ENCODE measurements around the gene DERL2. TPM values are rescaled to one million over a fixed set of nuclear protein-coding genes. Genes with fewer than 3 reads are reported as not detected.

The DERL2 gene
- polyA plus RNA-seq, 4 donors = 84.9 to 94.7 (median 86.9) TPM

DNA sequence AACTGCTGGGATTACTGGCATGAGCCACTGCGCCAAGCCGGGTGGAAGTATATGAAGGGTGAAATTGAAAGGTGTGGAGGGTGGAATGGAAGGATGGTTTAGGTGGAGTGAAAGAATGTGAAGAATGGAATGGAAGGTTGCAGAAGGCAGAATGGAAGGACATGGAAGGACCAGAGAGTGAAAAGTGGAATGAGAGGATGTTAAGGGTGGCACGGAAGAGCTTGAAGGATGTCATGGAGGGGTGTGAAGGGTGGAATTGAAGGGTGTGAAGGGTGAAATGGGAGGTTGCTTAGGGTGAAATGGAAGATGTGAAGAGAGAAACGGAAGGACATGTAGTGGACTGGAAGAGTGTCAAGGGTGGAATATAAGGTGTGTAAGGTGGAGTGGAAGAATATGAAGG, 16.6 kb upstream of the DERL2 start:
- no peak for DNase-seq (ENCODE audit: low read depth in 4 of 4, low spot score in 3 of 4)

DNA sequence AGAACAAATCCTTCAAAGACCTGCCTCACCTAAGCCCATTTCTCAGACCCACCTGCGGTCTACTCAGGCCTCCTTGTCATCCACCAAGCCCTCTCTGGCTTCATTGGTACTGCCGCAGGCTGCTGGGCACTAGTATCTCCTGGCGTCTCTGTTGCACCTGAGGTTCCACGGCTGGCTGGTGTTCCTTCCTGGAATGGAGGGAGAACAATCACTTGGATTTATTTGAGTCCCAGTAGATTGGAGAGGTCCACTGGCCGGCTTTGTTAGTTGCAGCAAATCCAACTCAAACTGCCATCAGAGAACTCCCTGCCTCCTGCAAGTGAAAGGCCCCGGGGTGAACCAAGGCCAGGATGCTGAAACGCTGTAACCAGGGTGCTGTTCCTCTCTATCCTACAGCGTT, 15.7 kb upstream of the DERL2 start:
- no peak for DNase-seq (ENCODE audit: low read depth in 4 of 4, low spot score in 3 of 4)

DNA sequence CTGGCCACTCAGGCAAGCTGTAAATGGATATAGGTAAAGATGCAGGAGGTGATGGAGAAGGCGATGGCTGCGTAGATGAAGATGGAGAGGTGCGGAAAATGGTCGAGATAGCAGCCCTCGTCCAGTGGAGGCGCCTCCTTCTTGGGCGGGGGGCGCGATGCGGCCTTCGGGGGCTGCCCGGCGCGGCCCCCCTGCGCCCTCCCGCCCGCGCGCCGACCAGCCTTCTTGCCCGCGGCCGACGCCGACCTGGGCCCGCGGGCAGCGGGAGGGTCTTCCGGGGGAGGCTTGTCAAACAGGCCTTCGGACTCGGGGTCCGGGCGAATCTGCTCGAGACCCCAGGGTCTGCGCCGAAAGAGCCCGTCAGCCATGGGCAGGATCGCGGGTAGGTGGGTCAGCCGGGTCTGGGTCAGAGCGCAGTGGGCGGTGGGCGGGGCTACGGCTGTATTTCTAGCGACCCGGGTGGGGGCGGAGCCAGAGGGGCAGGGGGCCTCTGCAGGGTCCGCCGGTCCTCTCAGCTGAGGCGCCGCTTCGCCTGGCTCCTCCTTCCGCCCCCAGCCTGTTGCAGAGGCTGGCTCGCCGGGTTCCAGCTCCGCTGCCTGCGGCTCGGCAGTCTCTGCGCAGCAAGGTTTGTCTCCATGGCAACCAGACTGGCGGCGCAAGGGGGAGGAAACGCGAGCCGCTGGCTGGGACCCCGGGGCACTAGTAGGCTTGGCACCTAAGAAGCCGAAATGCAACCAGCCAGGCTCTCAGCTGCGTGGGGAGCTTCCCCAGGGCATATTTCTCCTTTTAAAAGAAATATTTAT, 14.8 kb upstream of the DERL2 start:
- peak; percentile 84 to 88 (median 88) for DNase-seq (ENCODE audit: low read depth in 4 of 4, low spot score in 3 of 4)

DNA sequence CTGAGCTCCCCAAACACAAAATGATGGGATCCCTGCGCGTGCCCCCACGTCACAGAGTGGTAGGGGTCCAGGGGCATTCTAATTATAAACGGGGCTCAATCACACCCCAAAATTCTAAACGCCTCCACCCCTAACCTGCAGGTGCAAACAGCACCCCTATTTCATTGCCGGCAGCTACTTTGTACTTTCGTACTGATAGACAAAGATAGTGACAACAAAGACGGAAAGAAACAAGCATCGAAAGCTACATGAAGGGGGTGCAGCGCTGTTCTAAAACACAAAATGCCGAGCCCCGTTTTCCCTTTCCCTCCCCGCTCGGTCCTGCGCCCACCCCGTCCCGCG, 14.2 kb upstream of the DERL2 start:
- no peak for DNase-seq (ENCODE audit: low read depth in 4 of 4, low spot score in 3 of 4)

DNA sequence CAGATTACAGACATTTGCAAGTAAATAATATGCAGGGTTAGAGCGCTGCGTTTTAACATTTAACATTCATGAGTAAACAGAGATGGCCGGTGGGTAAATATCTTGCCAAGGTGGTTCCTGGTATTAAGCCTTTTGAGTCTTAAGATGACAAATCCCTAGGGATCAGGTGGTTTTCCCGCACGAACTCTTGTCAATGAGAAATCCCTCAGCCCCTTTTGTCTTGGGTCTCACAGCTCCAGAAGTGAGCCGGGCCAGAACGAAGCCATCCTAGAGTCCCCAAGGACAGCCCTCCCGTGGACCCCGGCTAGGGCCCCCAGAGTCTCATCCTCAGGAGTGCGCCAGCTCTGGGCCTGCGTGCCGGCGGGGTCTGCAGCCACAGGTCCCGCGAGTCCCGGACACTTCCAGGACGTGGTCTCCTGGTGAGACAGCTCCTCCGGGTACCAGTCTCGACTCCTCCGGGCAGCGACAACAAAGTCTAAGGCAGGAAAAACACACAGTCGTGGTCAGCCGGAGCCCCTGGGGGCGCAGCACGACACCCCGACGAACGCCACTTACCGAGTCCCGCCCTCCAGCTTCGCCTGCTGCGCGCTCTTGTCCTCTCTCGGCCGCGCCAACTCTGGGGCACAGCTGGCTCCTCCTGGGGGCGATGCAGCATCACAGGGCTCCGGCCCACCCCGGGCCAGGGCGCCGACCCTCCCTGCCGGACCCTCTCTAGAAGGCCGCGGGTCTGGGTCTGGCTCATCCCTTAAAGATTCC, 13.7 kb upstream of the DERL2 start:
- no peak for DNase-seq (ENCODE audit: low read depth in 4 of 4, low spot score in 3 of 4)

- DNase-seq (ENCODE audit: low read depth in 4 of 4, low spot score in 3 of 4) = no peak
Observed at GRCh38 chr17:5492970-5493369, 7.0 kb upstream of the DERL2 start.

GRCh38 chr17:5488752-5489151, 2.8 kb upstream of the DERL2 start:
- DNase-seq (ENCODE audit: low read depth in 4 of 4, low spot score in 3 of 4) = no peak

DNA sequence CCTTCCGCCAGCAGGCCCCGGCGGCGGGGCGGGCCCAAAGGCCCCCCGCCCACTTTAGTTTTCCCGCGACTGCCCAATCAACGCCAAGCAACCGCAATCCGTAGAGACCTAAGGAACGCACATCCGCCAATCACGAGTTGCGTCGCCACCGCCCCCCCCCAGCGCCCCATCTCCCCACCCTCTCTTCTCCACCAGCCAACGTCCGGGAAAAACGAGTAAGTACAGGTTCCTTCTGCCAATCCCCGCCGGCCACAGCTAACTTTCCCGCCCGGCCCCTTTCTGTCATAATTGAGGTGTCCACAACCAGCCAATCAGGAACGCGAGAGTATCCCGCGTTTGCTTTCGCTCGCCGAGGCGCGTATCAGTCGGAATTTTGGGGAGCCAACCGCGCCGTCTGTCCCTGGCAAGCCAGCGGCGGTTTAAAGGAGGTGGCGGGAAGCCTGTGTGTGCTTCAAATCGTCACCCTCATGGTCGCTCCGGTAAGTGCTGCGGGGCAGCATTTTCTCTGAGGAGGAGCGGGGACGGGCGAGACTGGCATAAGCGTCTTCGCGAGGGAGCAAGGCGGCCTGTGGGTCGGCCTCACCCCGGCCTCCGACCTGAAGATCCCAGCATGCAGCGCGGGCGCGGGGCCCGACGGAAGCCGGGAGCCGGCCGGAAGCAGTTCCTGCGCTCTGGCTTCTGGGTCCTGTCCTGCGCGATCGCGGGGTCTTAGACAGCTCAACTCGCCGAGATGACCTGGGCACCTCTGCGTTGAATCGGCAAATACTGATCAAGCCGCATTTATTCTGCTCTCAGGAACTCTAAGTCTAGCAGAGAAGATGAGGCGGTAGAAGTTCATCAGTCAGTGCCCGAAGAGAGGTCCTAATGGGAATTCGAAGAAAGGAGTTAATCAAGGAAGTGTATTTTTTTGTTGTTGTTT, 487 bp upstream of the DERL2 start, which contains the start of gene MIS12:
MIS12 (plus strand) TSS at position 361 of the 919 bp plus-strand sequence. CDS start 2,297 bp downstream, outside the sequence.
- DNase-seq (ENCODE audit: low read depth in 4 of 4, low spot score in 3 of 4) = peak; percentile 93 to 98 (median 96)

- DNase-seq (ENCODE audit: low read depth in 4 of 4, low spot score in 3 of 4) = no peak
Observed at GRCh38 chr17:5481451-5481850, 4.5 kb downstream of the DERL2 start.

DNA sequence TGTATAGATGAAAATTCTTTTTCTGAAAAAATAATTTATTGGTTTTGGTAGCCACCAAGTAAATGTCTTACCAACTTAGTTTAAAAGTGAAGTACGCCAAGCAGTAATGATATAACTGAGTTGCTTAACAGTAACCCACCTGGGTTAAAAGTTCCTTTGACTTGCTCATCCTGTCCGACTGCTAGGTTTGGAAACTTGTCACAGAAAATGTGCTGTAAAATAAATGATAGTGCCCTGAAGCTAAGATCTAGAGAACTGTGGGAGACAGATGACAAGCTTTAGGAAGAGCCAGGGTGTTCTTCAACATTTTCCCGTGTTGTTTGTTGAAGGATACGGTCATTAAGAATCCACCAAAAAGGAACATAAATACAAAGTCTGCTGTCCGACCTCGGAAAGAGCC, 5.0 kb downstream of the DERL2 start:
- DNase-seq (ENCODE audit: low read depth in 4 of 4, low spot score in 3 of 4) = no peak

DNA sequence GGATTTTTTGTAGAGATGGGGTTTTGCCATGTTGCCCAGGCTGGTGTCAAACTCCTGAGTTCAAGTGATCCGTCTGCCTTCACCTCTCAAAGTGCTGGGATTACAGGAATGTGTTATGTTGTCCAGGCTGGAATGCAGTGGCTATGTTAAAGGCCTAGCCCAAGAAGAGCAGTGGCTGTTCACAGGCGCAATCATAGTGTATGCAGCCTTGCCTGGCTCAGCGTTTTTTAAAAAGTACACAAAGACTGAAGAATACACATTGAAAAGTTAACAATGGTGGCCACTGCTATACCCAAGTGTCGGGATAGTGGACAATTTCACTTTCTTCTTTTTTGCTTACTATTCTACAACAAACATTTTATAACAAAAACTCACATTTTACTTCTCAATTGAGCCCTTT, 7.0 kb downstream of the DERL2 start:
- no peak for DNase-seq (ENCODE audit: low read depth in 4 of 4, low spot score in 3 of 4)

DNA sequence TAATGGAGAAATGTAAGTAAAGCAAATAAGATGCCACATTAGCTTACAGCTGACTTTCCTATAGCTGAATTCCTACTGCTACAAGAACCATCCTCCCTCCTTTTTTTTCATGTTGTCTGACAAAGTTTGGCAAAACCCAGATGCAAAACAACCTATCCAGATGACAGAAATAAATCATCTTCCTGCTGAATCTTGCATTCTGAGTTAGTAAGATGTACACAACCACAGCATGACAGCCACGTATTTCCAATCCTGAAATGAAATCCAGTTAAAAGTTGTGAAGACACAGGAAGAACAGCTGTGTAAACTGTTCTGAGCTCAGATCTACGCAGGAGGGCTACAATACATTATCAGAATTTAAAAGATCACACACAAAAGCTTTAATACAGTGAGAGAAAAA, 12.1 kb downstream of the DERL2 start:
- no peak for DNase-seq (ENCODE audit: low read depth in 4 of 4, low spot score in 3 of 4)

GRCh38 chr17:5472511-5472910, 13.5 kb downstream of the DERL2 start:
- DNase-seq (ENCODE audit: low read depth in 4 of 4, low spot score in 3 of 4) = no peak

DNA sequence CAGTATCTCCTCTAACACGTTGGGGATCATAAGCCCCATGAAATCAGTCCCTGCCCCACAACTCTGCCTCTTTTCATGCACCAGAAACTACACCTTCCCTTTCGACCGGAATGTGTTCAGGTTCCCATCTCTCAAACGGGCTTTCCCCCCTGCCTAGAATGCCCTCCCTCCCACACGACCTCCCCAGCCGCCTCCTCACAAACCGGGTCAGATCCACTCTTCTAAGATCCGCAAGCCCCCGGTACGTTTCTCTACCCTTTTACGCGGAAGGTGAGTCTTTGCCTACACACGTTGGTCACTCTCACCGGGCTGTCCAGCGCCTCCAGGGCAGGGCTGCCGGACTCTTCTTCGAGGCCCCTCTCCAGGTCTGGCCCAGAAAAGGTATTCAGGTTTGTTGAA, 17.9 kb downstream of the DERL2 start:
- peak in 1 of 4 donors; percentile 10 for DNase-seq (ENCODE audit: low read depth in 4 of 4, low spot score in 3 of 4)

GRCh38 chr17:5467416-5467815, 18.6 kb downstream of the DERL2 start:
- no peak for DNase-seq (ENCODE audit: low read depth in 4 of 4, low spot score in 3 of 4)

DNA sequence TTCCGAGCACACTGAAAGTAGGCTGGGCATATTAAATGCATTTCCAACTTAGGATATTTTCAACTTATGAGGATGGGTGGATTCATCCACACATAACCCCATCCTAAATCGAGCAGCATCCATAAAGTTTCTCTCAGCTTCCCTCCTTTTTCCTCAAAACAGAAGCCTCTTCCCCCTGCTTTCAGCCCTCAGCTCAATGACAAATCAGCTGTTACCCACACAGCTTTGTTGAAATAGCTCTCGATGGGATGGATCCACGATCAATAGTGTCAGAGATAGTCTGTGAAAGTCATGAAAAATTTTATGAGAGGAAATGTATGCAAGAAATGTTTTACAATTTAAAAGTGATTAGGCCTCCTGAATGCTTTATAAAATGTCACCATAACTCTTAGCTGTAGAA, 19.7 kb downstream of the DERL2 start:
- DNase-seq (ENCODE audit: low read depth in 4 of 4, low spot score in 3 of 4) = no peak

DNA sequence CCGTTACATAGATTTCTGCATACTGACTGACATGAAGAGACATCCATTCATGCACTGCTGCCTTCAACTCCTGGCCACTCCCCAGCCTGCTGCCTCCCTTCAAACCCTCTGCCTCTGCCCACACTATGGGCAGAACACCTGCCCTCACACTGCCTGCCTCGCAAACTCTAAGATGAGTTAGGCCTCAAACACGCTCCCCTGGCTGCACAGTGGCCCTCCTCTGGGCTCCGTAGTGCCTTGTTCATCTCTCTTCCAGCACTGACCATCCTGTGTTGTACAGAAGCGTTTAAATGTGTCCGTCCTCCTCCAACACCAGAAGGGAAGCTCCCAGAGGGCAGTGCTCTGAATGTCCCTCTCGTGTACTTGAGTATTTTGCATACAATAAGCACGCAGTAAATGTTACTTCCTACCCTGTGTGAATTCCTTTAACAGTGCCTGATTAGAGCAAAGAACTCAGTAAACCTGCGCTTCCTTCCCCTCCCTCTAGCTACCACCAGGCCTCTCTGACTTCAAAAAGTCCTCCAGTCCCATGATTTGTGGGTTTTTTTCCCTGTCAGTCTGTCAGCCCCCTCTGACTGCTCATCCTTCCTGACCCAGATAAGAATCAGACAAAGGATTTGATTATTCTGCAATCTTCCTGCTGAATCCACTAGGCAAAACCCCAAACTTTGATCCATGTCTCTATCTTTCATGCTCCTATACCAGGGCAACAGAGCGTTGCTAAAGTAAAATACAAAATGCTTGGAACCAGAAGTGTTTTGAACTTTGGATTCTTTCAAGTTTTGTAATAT, 21.1 kb downstream of the DERL2 start:
- DNase-seq (ENCODE audit: low read depth in 4 of 4, low spot score in 3 of 4) = no peak

DNA sequence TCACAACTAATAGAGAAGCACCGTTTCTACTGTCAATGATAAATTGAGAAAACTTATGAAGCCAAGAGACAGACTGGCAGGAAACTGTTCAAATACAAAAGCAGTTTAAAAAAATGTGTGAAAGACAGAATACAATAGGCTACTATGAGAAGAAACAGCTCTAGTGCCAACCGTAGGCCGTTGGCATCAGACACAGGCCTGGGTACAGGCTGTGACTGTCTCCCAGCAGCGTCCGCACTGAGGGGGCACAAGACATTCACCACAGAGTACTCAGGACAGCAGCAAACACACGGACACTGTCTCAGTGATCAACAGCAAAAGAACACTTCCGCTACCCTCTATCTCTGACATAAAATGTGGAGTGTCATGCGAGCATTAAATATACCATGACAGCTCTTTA, 39.2 kb downstream of the DERL2 start:
- no peak for DNase-seq (ENCODE audit: low read depth in 4 of 4, low spot score in 3 of 4)

DNA sequence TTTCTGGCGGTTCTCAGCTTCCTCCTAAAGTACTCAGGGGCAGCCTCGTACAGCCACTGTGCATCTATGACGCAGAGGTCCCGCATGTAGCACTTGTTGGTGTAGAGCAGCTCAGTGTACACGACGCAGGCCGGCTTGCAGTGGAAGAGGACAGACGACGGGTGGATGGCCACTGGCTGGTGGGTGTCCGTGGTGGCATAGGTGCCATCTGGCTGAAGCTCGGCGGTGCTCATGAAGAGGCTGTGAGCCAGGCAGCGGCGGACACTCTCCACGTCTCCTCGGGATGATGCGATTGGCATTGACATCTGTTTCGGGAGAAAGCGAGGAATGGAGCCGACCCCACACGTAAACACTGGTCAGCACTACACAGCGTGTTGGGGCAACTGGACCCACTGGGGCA, 41.8 kb downstream of the DERL2 start:
- no peak for DNase-seq (ENCODE audit: low read depth in 4 of 4, low spot score in 3 of 4)

- no peak for DNase-seq (ENCODE audit: low read depth in 4 of 4, low spot score in 3 of 4)
Observed at GRCh38 chr17:5443728-5444127, 42.2 kb downstream of the DERL2 start.
